Measurements from ENCODE around the gene PTGES.

Gene PTGES

DNA sequence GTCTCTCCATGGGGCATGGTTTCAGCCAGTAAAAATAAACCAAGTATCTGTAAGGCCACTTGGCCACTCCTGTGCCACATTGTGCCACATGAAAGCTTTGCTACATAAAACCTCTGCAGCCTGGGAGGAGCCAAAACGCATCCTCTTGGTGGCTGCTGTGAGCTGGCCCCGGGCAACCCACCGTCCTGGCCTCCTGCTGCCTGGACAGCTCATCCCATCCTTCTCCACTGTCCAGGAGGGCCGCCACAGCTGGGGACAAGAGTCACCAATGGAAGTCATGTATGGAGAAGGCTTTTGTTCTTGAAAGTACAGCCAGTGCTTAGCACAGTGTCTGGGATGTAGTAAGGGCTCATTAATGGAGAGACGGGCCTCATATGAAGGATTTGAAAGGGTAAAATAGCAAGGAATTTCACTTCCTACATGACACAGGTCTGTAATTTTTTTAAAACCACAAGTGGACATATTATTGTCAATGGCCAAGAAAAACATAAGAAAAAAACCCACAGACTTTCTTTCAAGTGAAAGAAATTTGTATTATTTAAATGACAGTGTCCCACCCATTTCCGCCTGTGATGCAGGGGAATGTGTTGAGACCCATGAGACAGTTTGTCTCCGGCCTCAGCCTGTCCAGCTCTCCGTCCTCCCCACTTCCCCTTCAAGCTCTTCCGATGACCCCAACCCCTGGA is 6.6 kb downstream of the PTGES start:
- H2BK5ac ChIP-seq (ENCODE audit: low read depth, low read length, poor library complexity, severe bottlenecking) = no peak overlapping the region

DNA sequence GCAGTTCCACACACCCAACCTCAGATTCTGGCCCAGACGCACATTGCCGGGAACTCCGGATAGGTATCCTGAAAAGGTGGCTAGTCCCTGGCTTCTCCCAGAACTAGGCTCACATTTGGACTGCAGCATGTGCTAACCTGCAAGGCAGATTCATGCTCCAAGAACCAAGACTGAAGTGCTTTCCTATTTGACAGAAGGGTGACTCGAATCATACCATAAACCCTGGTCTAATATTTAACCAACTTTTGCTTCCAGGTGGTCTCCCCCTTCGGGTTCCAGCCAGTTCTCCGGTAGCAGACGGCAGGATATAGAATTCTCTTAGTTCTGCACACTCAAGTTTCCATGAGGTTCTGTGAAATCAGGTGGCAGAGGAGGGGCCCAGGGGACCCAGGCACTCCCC is 7.6 kb downstream of the PTGES start:
- no peak for DNase-seq
- no peak overlapping the region for H2BK5ac ChIP-seq (ENCODE audit: low read depth, low read length, poor library complexity, severe bottlenecking)
- no peak overlapping the region for H3K18ac ChIP-seq (ENCODE audit: low read depth in 1 of 2, low read length in 2 of 2)
- H3K4me1 ChIP-seq (ENCODE audit: control insufficient read depth, insufficient read depth, low read depth, low read length) = peaks cover 11% of the 10 kb centered on the region
- no peak overlapping the region for H3K23ac ChIP-seq (ENCODE audit: low read length in 2 of 2)
- no peak overlapping the region for H2BK15ac ChIP-seq (ENCODE audit: low read depth, poor library complexity, severe bottlenecking)
- WGBS = 96% methylated on average over 7 of the region's 7 CpGs
- H3K14ac ChIP-seq (ENCODE audit: low read length in 2 of 2) = no peak overlapping the region
- H2AK5ac ChIP-seq (ENCODE audit: low read length, severe bottlenecking) = no peak overlapping the region
- no peak overlapping the region for H4K91ac ChIP-seq (ENCODE audit: low read length)
- no peak overlapping the region for H2BK12ac ChIP-seq (ENCODE audit: low read length in 2 of 2)
- H3K4me3 ChIP-seq (ENCODE audit: insufficient read depth in 1 of 2, low read depth in 1 of 2, low read length in 2 of 2) = no peak overlapping the region
- peaks cover 0 to 83% of the 10 kb centered on the region in 2 experiments for H3K36me3 ChIP-seq (ENCODE audit: control insufficient read depth in 1 of 2, insufficient read depth in 2 of 2, low read depth in 1 of 2, low read length in 2 of 2)
- no peak overlapping the region for H4K8ac ChIP-seq (ENCODE audit: low read length)
- H3K9me3 ChIP-seq (ENCODE audit: control insufficient read depth, low read length) = no peaks in the 10 kb centered on the region
- no peaks in the 10 kb centered on the region for H3K79me1 ChIP-seq (replicated peaks; ENCODE audit: low read length, poor library complexity, severe bottlenecking)
- no peak overlapping the region for H3K4ac ChIP-seq (ENCODE audit: low read depth in 1 of 2, low read length in 2 of 2)
- H3K27ac ChIP-seq (ENCODE audit: low read length, poor library complexity, severe bottlenecking) = no peak overlapping the region
- peak overlapping the region; percentile 45 for H3K4me2 ChIP-seq (ENCODE audit: low read length, poor library complexity, severe bottlenecking)
- H2AFZ ChIP-seq (ENCODE audit: low read depth, low read length) = no peak overlapping the region
- H3K27me3 ChIP-seq (ENCODE audit: control insufficient read depth in 1 of 2, insufficient read depth in 1 of 2, low read length in 2 of 2) = peaks cover 0 to 7% of the 10 kb centered on the region in 2 experiments
- H3K9ac ChIP-seq (ENCODE audit: low read length) = no peak overlapping the region
- no peak overlapping the region for H2BK120ac ChIP-seq (ENCODE audit: low read depth, low read length)

More for the DNA sequence above, 6.6 kb downstream of the PTGES start:
- Histone ChIP-seq H4K8ac (ENCODE audit: low read length) (peak overlapping the region; percentile 29), H2BK12ac (ENCODE audit: low read length in 2 of 2) (no peak overlapping the region), H2AFZ (ENCODE audit: low read depth, low read length) (no peak overlapping the region), H3K9me3 (ENCODE audit: control insufficient read depth, low read length) (no peaks in the 10 kb centered on the region), H3K4me1 (ENCODE audit: control insufficient read depth, insufficient read depth, low read depth, low read length) (peaks cover 14% of the 10 kb centered on the region), H3K4ac (ENCODE audit: low read depth in 1 of 2, low read length in 2 of 2) (no peak overlapping the region), H3K18ac (ENCODE audit: low read depth in 1 of 2, low read length in 2 of 2) (no peak overlapping the region), H3K14ac (ENCODE audit: low read length in 2 of 2) (no peak overlapping the region), H3K9ac (ENCODE audit: low read length) (no peak overlapping the region), H4K91ac (ENCODE audit: low read length) (no peak overlapping the region), H3K23ac (ENCODE audit: low read length in 2 of 2) (no peak overlapping the region), H3K4me2 (ENCODE audit: low read length, poor library complexity, severe bottlenecking) (no peak overlapping the region), H3K4me3 (ENCODE audit: insufficient read depth in 1 of 2, low read depth in 1 of 2, low read length in 2 of 2) (no peak overlapping the region), H3K27ac (ENCODE audit: low read length, poor library complexity, severe bottlenecking) (no peak overlapping the region), H3K27me3 (ENCODE audit: control insufficient read depth in 1 of 2, insufficient read depth in 1 of 2, low read length in 2 of 2) (peaks cover 0 to 7% of the 10 kb centered on the region in 2 experiments), H2AK5ac (ENCODE audit: low read length, severe bottlenecking) (no peak overlapping the region), H2BK120ac (ENCODE audit: low read depth, low read length) (no peak overlapping the region), H3K36me3 (ENCODE audit: control insufficient read depth in 1 of 2, insufficient read depth in 2 of 2, low read depth in 1 of 2, low read length in 2 of 2) (peaks cover 0 to 72% of the 10 kb centered on the region in 2 experiments), H2BK15ac (ENCODE audit: low read depth, poor library complexity, severe bottlenecking) (peak overlapping the region; percentile 13), H3K79me1 (replicated peaks; ENCODE audit: low read length, poor library complexity, severe bottlenecking) (no peaks in the 10 kb centered on the region)
- no peak for DNase-seq
- 89% methylated on average over 6 of the region's 9 CpGs for WGBS

GRCh38 chr9:129740666-129741464 is 12.0 kb downstream of the PTGES start:
- Histone ChIP-seq H3K4me2 (ENCODE audit: low read length, poor library complexity, severe bottlenecking) (no peak overlapping the region), H3K4ac (ENCODE audit: low read depth in 1 of 2, low read length in 2 of 2) (no peak overlapping the region), H3K9me3 (ENCODE audit: control insufficient read depth, low read length) (no peaks in the 10 kb centered on the region), H3K9ac (ENCODE audit: low read length) (peak overlapping the region; percentile 1), H2AFZ (ENCODE audit: low read depth, low read length) (no peak overlapping the region), H2BK120ac (ENCODE audit: low read depth, low read length) (no peak overlapping the region), H4K8ac (ENCODE audit: low read length) (peak overlapping the region; percentile 7), H3K27me3 (ENCODE audit: control insufficient read depth in 1 of 2, insufficient read depth in 1 of 2, low read length in 2 of 2) (peaks cover 0 to 10% of the 10 kb centered on the region in 2 experiments), H3K4me1 (ENCODE audit: control insufficient read depth, insufficient read depth, low read depth, low read length) (peaks cover 7% of the 10 kb centered on the region), H3K79me1 (replicated peaks; ENCODE audit: low read length, poor library complexity, severe bottlenecking) (no peaks in the 10 kb centered on the region), H4K91ac (ENCODE audit: low read length) (peak overlapping the region; percentile 18), H2BK15ac (ENCODE audit: low read depth, poor library complexity, severe bottlenecking) (no peak overlapping the region), H2AK5ac (ENCODE audit: low read length, severe bottlenecking) (no peak overlapping the region), H3K14ac (ENCODE audit: low read length in 2 of 2) (no peak overlapping the region), H3K18ac (ENCODE audit: low read depth in 1 of 2, low read length in 2 of 2) (no peak overlapping the region), H3K27ac (ENCODE audit: low read length, poor library complexity, severe bottlenecking) (no peak overlapping the region), H3K4me3 (ENCODE audit: insufficient read depth in 1 of 2, low read depth in 1 of 2, low read length in 2 of 2) (no peak overlapping the region), H3K36me3 (ENCODE audit: control insufficient read depth in 1 of 2, insufficient read depth in 2 of 2, low read depth in 1 of 2, low read length in 2 of 2) (peaks cover 0 to 74% of the 10 kb centered on the region in 2 experiments), H2BK5ac (ENCODE audit: low read depth, low read length, poor library complexity, severe bottlenecking) (no peak overlapping the region), H3K23ac (ENCODE audit: low read length in 2 of 2) (no peak overlapping the region), H2BK12ac (ENCODE audit: low read length in 2 of 2) (no peak overlapping the region)
- WGBS = 89% methylated on average over 11 of the region's 13 CpGs
- DNase-seq = no peak

GRCh38 chr9:129740174-129740573 is 12.7 kb downstream of the PTGES start:
- no peak overlapping the region for H3K18ac ChIP-seq (ENCODE audit: low read depth in 1 of 2, low read length in 2 of 2)
- H3K79me1 ChIP-seq (replicated peaks; ENCODE audit: low read length, poor library complexity, severe bottlenecking) = no peaks in the 10 kb centered on the region
- peaks cover 0 to 10% of the 10 kb centered on the region in 2 experiments for H3K27me3 ChIP-seq (ENCODE audit: control insufficient read depth in 1 of 2, insufficient read depth in 1 of 2, low read length in 2 of 2)
- no peak overlapping the region for H2BK12ac ChIP-seq (ENCODE audit: low read length in 2 of 2)
- 76% methylated on average over 5 of the region's 7 CpGs for WGBS
- H3K4me2 ChIP-seq (ENCODE audit: low read length, poor library complexity, severe bottlenecking) = no peak overlapping the region
- H2AK5ac ChIP-seq (ENCODE audit: low read length, severe bottlenecking) = no peak overlapping the region
- H3K23ac ChIP-seq (ENCODE audit: low read length in 2 of 2) = no peak overlapping the region
- H3K4me1 ChIP-seq (ENCODE audit: control insufficient read depth, insufficient read depth, low read depth, low read length) = peaks cover 7% of the 10 kb centered on the region
- no peaks in the 10 kb centered on the region for H3K9me3 ChIP-seq (ENCODE audit: control insufficient read depth, low read length)
- H2BK5ac ChIP-seq (ENCODE audit: low read depth, low read length, poor library complexity, severe bottlenecking) = no peak overlapping the region
- peak overlapping the region; percentile 45 for H3K9ac ChIP-seq (ENCODE audit: low read length)
- H3K36me3 ChIP-seq (ENCODE audit: control insufficient read depth in 1 of 2, insufficient read depth in 2 of 2, low read depth in 1 of 2, low read length in 2 of 2) = peaks cover 0 to 69% of the 10 kb centered on the region in 2 experiments
- peak overlapping the region; percentile 42 for H2BK120ac ChIP-seq (ENCODE audit: low read depth, low read length)
- no peak overlapping the region for H3K4ac ChIP-seq (ENCODE audit: low read depth in 1 of 2, low read length in 2 of 2)
- H4K91ac ChIP-seq (ENCODE audit: low read length) = no peak overlapping the region
- no peak for DNase-seq
- H2BK15ac ChIP-seq (ENCODE audit: low read depth, poor library complexity, severe bottlenecking) = no peak overlapping the region
- H3K14ac ChIP-seq (ENCODE audit: low read length in 2 of 2) = no peak overlapping the region
- H3K27ac ChIP-seq (ENCODE audit: low read length, poor library complexity, severe bottlenecking) = no peak overlapping the region
- no peak overlapping the region for H4K8ac ChIP-seq (ENCODE audit: low read length)
- no peak overlapping the region for H2AFZ ChIP-seq (ENCODE audit: low read depth, low read length)
- no peak overlapping the region for H3K4me3 ChIP-seq (ENCODE audit: insufficient read depth in 1 of 2, low read depth in 1 of 2, low read length in 2 of 2)

Measured in mesenchymal stem cell (in vitro differentiated cells and primary cell).